Measurements from ENCODE around the gene MTHFD1L.
A peak's percentile ranks its signal among the peaks of the same experiment; 100 is the strongest.
"Not testable (repeated sequence)": the region's sequence is repeated elsewhere in the genome, so short reads cannot be mapped to it uniquely, and the experiment has no call there.

Gene MTHFD1L

GRCh38 chr6:150865406-150866146 is at the start of gene MTHFD1L:
TSS of gene MTHFD1L (plus strand) at chr6:150865702. CDS start at chr6:150865823, 121 bp downstream.
- DNase-seq (ENCODE audit: low read depth) = peak; percentile 46

GRCh38 chr6:150816554-150816953 is 48.9 kb upstream of the MTHFD1L start:
- DNase-seq (ENCODE audit: low read depth) = not testable (repeated sequence)

GRCh38 chr6:150822932-150823331 is 42.6 kb upstream of the MTHFD1L start:
- DNase-seq (ENCODE audit: low read depth) = no peak

- no peak for DNase-seq (ENCODE audit: low read depth)
Observed at GRCh38 chr6:150826788-150827187, 38.7 kb upstream of the MTHFD1L start.

GRCh38 chr6:150828107-150828506 is 37.4 kb upstream of the MTHFD1L start:
- not testable (repeated sequence) for DNase-seq (ENCODE audit: low read depth)

- no peak for DNase-seq (ENCODE audit: low read depth)
Observed at GRCh38 chr6:150830439-150831165, 34.9 kb upstream of the MTHFD1L start.

GRCh38 chr6:150831577-150831976 is 33.9 kb upstream of the MTHFD1L start:
- no peak for DNase-seq (ENCODE audit: low read depth)

- DNase-seq (ENCODE audit: low read depth) = no peak
Observed at GRCh38 chr6:150835620-150836019, 29.9 kb upstream of the MTHFD1L start.

- no peak for DNase-seq (ENCODE audit: low read depth)
Observed at GRCh38 chr6:150840185-150840584, 25.3 kb upstream of the MTHFD1L start.

- no peak for DNase-seq (ENCODE audit: low read depth)
Observed at GRCh38 chr6:150841189-150841588, 24.3 kb upstream of the MTHFD1L start.

GRCh38 chr6:150841697-150842096 is 23.8 kb upstream of the MTHFD1L start:
- no peak for DNase-seq (ENCODE audit: low read depth)

GRCh38 chr6:150844371-150844770 is 21.1 kb upstream of the MTHFD1L start:
- no peak for DNase-seq (ENCODE audit: low read depth)

GRCh38 chr6:150846641-150847040 is 18.9 kb upstream of the MTHFD1L start:
- DNase-seq (ENCODE audit: low read depth) = no peak

- DNase-seq (ENCODE audit: low read depth) = no peak
Observed at GRCh38 chr6:150848400-150848799, 17.1 kb upstream of the MTHFD1L start.

GRCh38 chr6:150854392-150854791 is 11.1 kb upstream of the MTHFD1L start:
- not testable (repeated sequence) for DNase-seq (ENCODE audit: low read depth)

- not testable (repeated sequence) for DNase-seq (ENCODE audit: low read depth)
Observed at GRCh38 chr6:150855171-150855570, 10.3 kb upstream of the MTHFD1L start.

- DNase-seq (ENCODE audit: low read depth) = no peak
Observed at GRCh38 chr6:150857062-150857944, 8.2 kb upstream of the MTHFD1L start.

- no peak for DNase-seq (ENCODE audit: low read depth)
Observed at GRCh38 chr6:150857945-150858308, 7.6 kb upstream of the MTHFD1L start.

GRCh38 chr6:150861448-150862168 is 3.9 kb upstream of the MTHFD1L start:
- not testable (repeated sequence) for DNase-seq (ENCODE audit: low read depth)

GRCh38 chr6:150863213-150863928 is 2.1 kb upstream of the MTHFD1L start:
- DNase-seq (ENCODE audit: low read depth) = no peak

GRCh38 chr6:150865043-150865405 is 478 bp upstream of the MTHFD1L start:
- DNase-seq (ENCODE audit: low read depth) = no peak
